Left lobe of liver (tissue), 2 donors: ENCODE results near the gene C6orf163. TPM values are rescaled to one million over a fixed set of nuclear protein-coding genes. Genes with fewer than 3 reads are reported as not detected.
"Not testable (repeated sequence)": the region's sequence is repeated elsewhere in the genome, so short reads cannot be mapped to it uniquely, and the experiment has no call there.

Source experiments
- ATAC-seq: fragments of 200-7000 bp; cut with Tn5 transposase; one replicate; pipeline ENCODE4 v1.9.1; 2020; ENCODE audit warnings: mild to moderate bottlenecking, moderate library complexity
- DNase-seq: peaks from one replicate; pipeline ENCODE4 v3.0.0-alpha.2; 2020; ENCODE audit warnings: low spot score
- total RNA-seq: library from RNA; stranded (reverse); gene quantifications from one replicate; pipeline ENCODE4 v1.2.1, GENCODE V29; 2021
- donor health status: DM: no; HTN: no; CAD: no; lungs with moderate emphysema.
- donor health status: DM: no; HTN: yes; CAD: no.

Gene C6orf163
- 1.2 TPM for total RNA-seq

DNA sequence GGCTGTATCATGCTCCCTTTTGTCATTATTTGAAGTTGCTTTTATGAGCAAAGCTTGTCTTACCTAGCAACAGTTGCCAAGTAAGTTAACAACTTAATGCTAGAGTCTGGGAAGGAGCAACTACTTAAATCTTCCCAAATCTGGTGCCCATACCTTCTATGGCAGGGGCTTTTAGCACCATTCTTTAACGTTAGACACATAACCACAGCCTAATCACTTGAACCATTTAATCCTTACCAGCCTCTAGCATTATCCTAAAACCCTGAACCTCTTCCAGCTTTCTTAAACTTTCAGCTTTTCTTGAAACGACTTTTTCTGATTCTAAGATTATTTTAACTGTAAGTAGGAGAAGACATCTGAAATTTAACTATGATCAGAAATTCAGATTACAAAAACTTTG lies at the start of gene C6orf163:
Gene C6orf163 (plus strand): TSS at position 83 of the 400 bp plus-strand sequence. CDS start 287 bp downstream, at position 370.
- ATAC-seq (no peak), DNase-seq (no peak)

- ATAC-seq (no peak), DNase-seq (no peak)
Observed at GRCh38 chr6:87297119-87297518, 47.5 kb upstream of the C6orf163 start.

DNA sequence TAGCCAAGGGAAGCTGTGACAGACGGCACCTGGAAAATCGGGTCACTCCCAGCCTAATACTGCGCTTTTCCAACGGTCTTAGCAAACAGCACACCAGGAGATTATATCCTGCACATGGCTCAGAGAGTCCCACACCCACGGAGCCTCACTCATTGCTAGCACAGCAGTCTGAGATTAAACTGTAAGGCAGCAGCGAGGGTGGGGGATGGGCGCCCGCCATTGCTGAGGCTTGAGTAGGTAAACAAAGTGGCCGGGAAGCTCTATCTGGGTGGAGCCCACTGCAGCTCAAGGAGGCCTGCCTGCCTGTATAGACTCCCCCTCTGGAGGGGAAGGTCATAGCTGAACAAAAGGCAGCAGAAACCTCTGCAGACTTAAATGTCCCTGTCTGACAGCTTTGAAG lies 43.3 kb upstream of the C6orf163 start:
- DNase-seq, ATAC-seq: not testable (repeated sequence)

DNA sequence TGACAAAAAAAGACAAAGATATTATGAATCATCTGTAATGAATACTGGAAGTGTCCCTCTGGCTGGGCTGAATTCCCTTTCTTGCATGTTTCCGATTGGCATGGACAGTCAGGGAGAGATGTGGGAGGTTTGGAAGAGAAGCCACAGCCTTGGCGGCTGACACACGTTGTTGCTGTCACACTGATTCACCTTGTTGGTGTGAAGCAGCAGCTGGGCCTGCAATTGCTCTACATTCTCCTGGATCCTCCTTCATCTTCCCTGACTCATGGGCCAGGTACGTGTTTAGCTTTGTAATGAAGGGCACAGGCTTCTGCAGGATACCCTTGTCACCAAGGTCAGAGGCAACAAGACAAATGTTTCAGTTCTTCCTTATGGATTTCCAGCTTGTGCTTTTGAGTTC lies 35.6 kb upstream of the C6orf163 start:
- DNase-seq (no peak), ATAC-seq (no peak)

- no peak for ATAC-seq
- DNase-seq, result no peak
Observed at GRCh38 chr6:87312860-87313259, 31.8 kb upstream of the C6orf163 start.

- DNase-seq (no peak), ATAC-seq (no peak)
Observed at GRCh38 chr6:87315071-87315470, 29.5 kb upstream of the C6orf163 start.

DNA sequence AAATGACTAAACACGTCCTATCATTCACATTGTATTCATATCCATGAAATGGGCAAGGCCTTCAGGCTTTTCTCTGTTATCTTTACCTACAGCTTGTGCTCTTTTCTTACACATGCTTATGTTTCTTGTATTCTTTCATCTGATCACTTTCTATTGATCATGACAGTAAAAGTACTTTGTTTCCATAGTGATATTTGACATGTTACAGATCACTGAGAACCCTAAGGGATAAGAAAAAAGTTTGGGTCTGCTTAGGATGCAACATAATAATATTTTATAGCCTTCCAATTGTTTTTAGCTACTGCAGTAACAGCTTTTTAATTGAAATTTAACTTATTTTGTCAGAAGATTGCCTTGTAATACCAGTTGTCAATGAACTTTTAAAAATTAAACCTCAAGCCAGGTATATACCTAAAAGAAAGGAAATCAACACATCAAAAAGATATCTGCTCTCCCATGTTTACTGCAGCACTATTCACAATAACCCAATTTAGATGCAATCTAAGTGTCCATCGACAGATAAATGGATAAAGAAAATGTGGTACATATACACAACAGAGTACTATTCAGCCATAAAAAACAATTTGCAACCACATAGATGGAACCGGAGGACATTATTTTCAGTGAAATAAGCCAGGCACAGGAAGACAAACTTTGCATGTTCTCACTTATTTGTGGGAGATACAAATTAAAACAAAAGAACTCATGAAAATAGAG lies 25.2 kb upstream of the C6orf163 start:
- no peak for ATAC-seq

DNA sequence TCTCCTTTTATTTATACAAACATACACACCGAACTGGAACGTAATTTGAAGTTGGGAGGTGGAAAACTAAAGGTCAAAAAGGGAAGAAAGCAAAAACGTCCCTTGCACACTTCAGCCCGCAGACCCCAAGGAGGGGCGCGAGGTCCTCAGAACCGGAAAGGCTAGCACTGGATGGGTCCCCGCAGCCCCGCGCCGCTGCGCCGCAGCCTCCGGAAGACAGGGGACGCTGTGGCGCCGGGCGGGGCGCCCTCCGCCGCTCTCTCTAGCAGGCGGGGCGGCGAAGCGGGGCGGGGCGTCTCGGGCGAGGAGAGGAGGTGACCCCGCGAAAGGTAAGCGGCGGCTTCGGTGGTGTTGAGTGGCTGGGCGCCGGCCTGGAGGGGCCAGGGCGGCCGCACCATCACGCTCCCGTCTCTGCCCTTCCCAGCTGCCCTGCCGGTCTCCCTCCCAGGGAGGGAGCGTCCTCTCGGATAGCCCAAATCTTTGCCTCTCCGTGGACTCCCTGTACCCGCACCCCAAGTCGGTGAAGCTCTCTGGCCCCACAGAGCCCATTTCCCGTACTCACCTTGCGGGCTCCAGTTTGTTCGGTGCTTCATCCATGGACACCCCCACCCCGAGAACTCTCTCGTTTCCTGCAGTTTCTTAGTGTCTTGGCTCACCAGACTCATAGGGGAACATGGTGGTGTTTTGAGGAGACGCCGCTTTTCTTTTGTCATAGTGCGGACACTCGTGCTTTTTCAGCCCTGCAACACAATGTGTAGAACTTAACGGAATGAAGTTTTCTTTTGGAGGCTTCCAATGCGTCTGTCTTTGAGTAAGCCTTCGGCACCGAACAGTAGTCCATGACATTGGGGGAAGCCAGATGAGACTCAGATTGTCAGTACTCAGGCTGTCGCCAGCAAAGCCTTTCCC lies 22.1 kb upstream of the C6orf163 start, which contains the start of gene SMIM8:
Gene SMIM8 (plus strand): TSS at position 285 of the 909 bp plus-strand sequence. CDS start 14,444 bp downstream, outside the sequence.
- DNase-seq (peak; percentile 86), ATAC-seq (peak; percentile 100)

More for the DNA sequence above, 25.2 kb upstream of the C6orf163 start:
- no peak for DNase-seq

GRCh38 chr6:87323880-87324279 lies 20.7 kb upstream of the C6orf163 start:
- not testable (repeated sequence) for ATAC-seq, DNase-seq

- DNase-seq, result no peak
- ATAC-seq, result no peak
Observed at GRCh38 chr6:87330961-87331360, 13.7 kb upstream of the C6orf163 start.

DNA sequence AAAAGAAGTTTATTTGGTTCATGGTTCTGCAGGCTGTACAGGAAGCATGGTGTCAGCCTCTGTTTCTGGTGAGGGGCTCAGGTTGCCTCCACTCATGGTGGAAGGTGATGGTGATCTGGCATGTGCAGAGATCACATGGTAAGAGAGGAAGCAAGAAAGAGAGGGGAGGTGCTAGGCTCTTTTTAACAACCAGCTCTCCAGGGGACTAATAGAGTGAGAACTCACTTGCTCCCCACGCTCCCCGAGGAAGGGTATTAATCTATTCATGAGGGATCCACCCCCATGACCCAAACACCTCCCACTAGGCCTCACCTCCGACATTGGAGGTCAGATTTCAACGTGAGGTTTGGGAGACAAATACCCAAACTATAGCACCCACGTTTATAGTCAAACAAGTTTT lies 11.6 kb upstream of the C6orf163 start:
- DNase-seq (no peak), ATAC-seq (no peak)

- peak; percentile 34 for ATAC-seq
- no peak for DNase-seq
Observed at GRCh38 chr6:87333591-87334181, 10.9 kb upstream of the C6orf163 start.

GRCh38 chr6:87334683-87335082 lies 9.9 kb upstream of the C6orf163 start:
- no peak for DNase-seq
- ATAC-seq, result no peak

GRCh38 chr6:87336367-87336766 lies 8.2 kb upstream of the C6orf163 start:
- DNase-seq (no peak), ATAC-seq (no peak)

GRCh38 chr6:87340230-87340629 lies 4.4 kb upstream of the C6orf163 start:
- no peak for DNase-seq
- ATAC-seq, result no peak

GRCh38 chr6:87341158-87341557 lies 3.5 kb upstream of the C6orf163 start:
- DNase-seq (no peak), ATAC-seq (peak; percentile 34)

- no peak for ATAC-seq
- no peak for DNase-seq
Observed at GRCh38 chr6:87341899-87342298, 2.7 kb upstream of the C6orf163 start.

- DNase-seq, result no peak
- no peak for ATAC-seq
Observed at GRCh38 chr6:87342829-87343228, 1.8 kb upstream of the C6orf163 start.

DNA sequence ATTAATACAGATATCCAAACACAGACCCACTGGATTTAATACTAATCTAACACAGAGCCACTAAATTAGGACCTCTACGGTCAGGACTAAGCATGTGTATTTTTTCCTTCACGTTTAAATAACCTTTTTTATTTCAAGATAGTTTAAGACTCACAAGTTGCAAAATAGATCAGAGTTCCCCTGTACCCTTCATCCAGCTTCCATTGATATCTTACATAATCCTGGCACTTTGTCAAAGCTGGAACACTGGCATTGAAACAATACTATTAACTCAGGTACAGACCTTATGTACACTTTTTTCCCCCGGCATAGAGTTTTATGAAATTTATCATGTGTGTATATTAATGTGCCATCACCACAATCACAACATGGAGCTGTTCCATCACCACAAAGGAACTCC lies 2.1 kb downstream of the C6orf163 start:
- DNase-seq (no peak), ATAC-seq (peak; percentile 71)

- DNase-seq, result no peak
- no peak for ATAC-seq
Observed at GRCh38 chr6:87349896-87350295, 5.3 kb downstream of the C6orf163 start.

- ATAC-seq, result no peak
Observed at GRCh38 chr6:87350516-87350915, 5.9 kb downstream of the C6orf163 start.

More at GRCh38 chr6:87350516-87350915, 5.9 kb downstream of the C6orf163 start:
- no peak for DNase-seq
